SK-N-SH (cell line): ENCODE measurements around the gene PRKCH. TPM values are rescaled to one million over a fixed set of nuclear protein-coding genes. Genes with fewer than 3 reads are reported as not detected.

Experiments
- CTCF ChIA-PET: fragments of 300-600, 350-600 bp; formaldehyde crosslinking; extraction: SDS; loops from one replicate; lab custom pipeline; 2021; lab: Yijun Ruan, JAX
- POLR2A ChIA-PET: fragments of 350-600 bp; sonication (Branson Sonifier 250); formaldehyde crosslinking; extraction: SDS; loops from one replicate; lab custom pipeline; 2020; ENCODE audit warnings: antibody characterized with exemption, inconsistent platforms; lab: Yijun Ruan, JAX
- DNase-seq: peaks from one replicate; pipeline ENCODE4 v3.0.0; 2012
- H2AFZ ChIP-seq: fragments of 200-600 bp; sonication (generic); 2 replicates; pipeline ENCODE4 v1.8.1; 2016; ENCODE audit warnings: antibody characterized with exemption, mild to moderate bottlenecking, low read depth
- H3F3A ChIP-seq: fragments of 200-600 bp; sonication (generic); replicated peaks from 2 replicates; pipeline ENCODE3; 2016; ENCODE audit warnings: antibody characterized with exemption, mild to moderate bottlenecking; ENCODE audit not compliant: insufficient read depth
- H3K27ac ChIP-seq, 2 experiments: fragments of 200-500 bp in 1 of 2; fragments of 200-600 bp in 1 of 2; sonication (Bioruptor generic) in 1 of 2; sonication (generic), shearing (Covaris generic) in 1 of 2; 2 replicates each; pipeline versions ENCODE4 v1.5.1 to v1.6.1; 2014 to 2016; ENCODE audit warnings: low read depth in 2 of 2, inconsistent platforms in 1 of 2, low read length in 1 of 2, mild to moderate bottlenecking in 1 of 2, mixed read lengths in 1 of 2
- H3K27me3 ChIP-seq: fragments of 200-600 bp; sonication (generic), shearing (Covaris generic); 2 replicates; pipeline ENCODE4 v1.6.1; 2016; ENCODE audit warnings: mixed run types; ENCODE audit not compliant: insufficient read depth
- H3K36me3 ChIP-seq, 2 experiments: fragments of 200-500 bp in 1 of 2; fragments of 200-600 bp in 1 of 2; sonication (Bioruptor generic) in 1 of 2; sonication (generic) in 1 of 2; replicated peaks in 1 of 2; 2 replicates each; pipeline versions ENCODE3 to v1.5.1; 2014 to 2016; ENCODE audit warnings: low read length in 1 of 2, mild to moderate bottlenecking in 1 of 2; ENCODE audit not compliant: insufficient read depth in 2 of 2, control insufficient read depth in 1 of 2
- H3K4me1 ChIP-seq, 2 experiments: fragments of 200-500 bp in 1 of 2; fragments of 200-600 bp in 1 of 2; sonication (Bioruptor generic) in 1 of 2; sonication (generic), shearing (Covaris generic) in 1 of 2; 2 replicates each; pipeline versions ENCODE4 v1.5.1 to v1.6.1; 2014 to 2016; ENCODE audit warnings: low read depth in 1 of 2, low read length in 1 of 2, mixed run types in 1 of 2; ENCODE audit not compliant: insufficient read depth in 2 of 2, control insufficient read depth in 1 of 2
- H3K4me2 ChIP-seq: fragments of 200-600 bp; sonication (generic), shearing (Covaris generic); 2 replicates; pipeline ENCODE4 v1.6.1; 2017; ENCODE audit warnings: mixed run types
- H3K4me3 ChIP-seq, 2 experiments: fragments of 200-500 bp in 1 of 2; fragments of 200-600 bp in 1 of 2; sonication (Bioruptor generic) in 1 of 2; sonication (generic), shearing (Covaris generic) in 1 of 2; 2 replicates each; pipeline versions ENCODE4 v1.5.1 to v1.8.1; 2014 to 2016; ENCODE audit warnings: low read depth in 2 of 2, inconsistent platforms in 1 of 2, low read length in 1 of 2, mild to moderate bottlenecking in 1 of 2, mixed read lengths in 1 of 2, moderate library complexity in 1 of 2
- H3K79me2 ChIP-seq: fragments of 200-600 bp; sonication (generic); 2 replicates; pipeline ENCODE4 v1.8.1; 2017; ENCODE audit warnings: mild to moderate bottlenecking; ENCODE audit not compliant: insufficient read depth
- H3K9ac ChIP-seq: fragments of 200-600 bp; sonication (generic); 2 replicates; pipeline ENCODE4 v1.6.1; 2017; ENCODE audit warnings: mixed run types
- H3K9me2 ChIP-seq: fragments of 200-600 bp; sonication (generic); 2 replicates; pipeline ENCODE4 v1.6.1; 2017; ENCODE audit warnings: mixed run types
- H3K9me3 ChIP-seq: fragments of 200-600 bp; sonication (generic); 2 replicates; pipeline ENCODE4 v1.6.1; 2017; ENCODE audit warnings: mixed run types, mild to moderate bottlenecking, moderate library complexity
- H4K20me1 ChIP-seq: fragments of 200-600 bp; sonication (generic); 2 replicates; pipeline ENCODE4 v1.6.1; 2017; ENCODE audit warnings: mild to moderate bottlenecking, mixed run types; ENCODE audit not compliant: insufficient read depth
- EZH2phosphoT487 ChIP-seq: fragments of 200-600 bp; sonication (generic); IDR thresholded peaks from 2 replicates; pipeline ENCODE4 v1.6.1; 2017; ENCODE audit warnings: low read depth, mixed run types, mild to moderate bottlenecking, antibody characterized with exemption, moderate library complexity, borderline replicate concordance
- FOXJ3 ChIP-seq: sonication (generic); formaldehyde crosslinking; IDR thresholded peaks from 2 replicates; pipeline ENCODE4 v1.5.1; 2020; ENCODE audit warnings: mild to moderate bottlenecking, missing genetic modification reagents
- GATA2 ChIP-seq: sonication (generic); formaldehyde crosslinking; IDR thresholded peaks from 2 replicates; pipeline ENCODE4 v1.5.0; 2020; ENCODE audit warnings: mild to moderate bottlenecking, missing genetic modification reagents
- JUND ChIP-seq: IDR thresholded peaks from 2 replicates; pipeline ENCODE4 v1.4.0; 2012
- MAX ChIP-seq: IDR thresholded peaks from 2 replicates; pipeline ENCODE4 v1.4.0; 2012; ENCODE audit warnings: low read depth
- NRF1 ChIP-seq: IDR thresholded peaks from 2 replicates; pipeline ENCODE4 v1.6.1; 2012; ENCODE audit warnings: low read depth, mild to moderate bottlenecking, low read length
- PBX3 ChIP-seq: IDR thresholded peaks from 2 replicates; pipeline ENCODE4; 2012
- POLR2AphosphoS5 ChIP-seq: IDR thresholded peaks from 2 replicates; pipeline ENCODE4 v1.6.1; 2012; ENCODE audit warnings: low read depth, low read length
- REST ChIP-seq: IDR thresholded peaks from 2 replicates; pipeline ENCODE4 v1.6.1; 2012; ENCODE audit warnings: mild to moderate bottlenecking, low read depth, low read length, moderate library complexity
- TCF12 ChIP-seq: IDR thresholded peaks from 2 replicates; pipeline ENCODE4 v1.4.0; 2012
- TEAD4 ChIP-seq: IDR thresholded peaks from 2 replicates; pipeline ENCODE4 v1.4.0; 2012; ENCODE audit warnings: mild to moderate bottlenecking, borderline replicate concordance; ENCODE audit not compliant: insufficient read depth
- USF1 ChIP-seq: IDR thresholded peaks from 2 replicates; pipeline ENCODE4 v1.4.0; 2012; ENCODE audit warnings: low read depth, borderline replicate concordance
- USF2 ChIP-seq: fragments of 150-350 bp; IDR thresholded peaks from 2 replicates; pipeline ENCODE4 v1.6.1; 2017; ENCODE audit warnings: antibody characterized with exemption, low read length, low read depth, borderline replicate concordance
- WGBS: methylation state at CpG from one replicate; pipeline ENCODE4 v1.1.6; 2017; ENCODE audit warnings: low lambda C conversion rate; 5-methylcytosine and 5-hydroxymethylcytosine counted together
- polyA plus RNA-seq, 3 experiments: library from polyadenylated mRNA; depleted of rRNA; stranded (reverse); fragments of >200 nt; gene quantifications; 2 replicates each; pipeline ENCODE4 v1.2.3, GENCODE V29; 2012

Gene PRKCH
- polyA plus RNA-seq, 1 of the 3 experiments (the other 2 are of a cell fraction), result 4.2 TPM

GRCh38 chr14:61563162-61563511, 241.8 kb downstream of the PRKCH start:
- no peaks in the 10 kb centered on the region for H3K36me3 ChIP-seq
- TF ChIP-seq USF1 (no peak), NRF1 (no peak), EZH2phosphoT487 (no peak)
- H3K9me3 ChIP-seq, result no peaks in the 10 kb centered on the region
- H3K79me2 ChIP-seq, result no peaks in the 10 kb centered on the region
- DNase-seq, result no peak
- no peak overlapping the region for H3K4me3 ChIP-seq
- peak overlapping the region; percentile 94 to 97; a peak in 3 of 4 replicates for H3K27ac ChIP-seq
- no peak overlapping the region for H2AFZ ChIP-seq
- no peaks in the 10 kb centered on the region for H4K20me1 ChIP-seq
- H3K9ac ChIP-seq, result peak overlapping the region; percentile 65
- no peaks in the 10 kb centered on the region for H3K27me3 ChIP-seq
- H3F3A ChIP-seq, result peaks cover 49% of the 10 kb centered on the region
- 85% methylated on average over 7 of the region's 7 CpGs for WGBS
- POLR2A ChIA-PET, result no interaction called here
- H3K4me1 ChIP-seq, result peaks cover 55 to 58% of the 10 kb centered on the region in 2 experiments
- H3K4me2 ChIP-seq, result peak overlapping the region; percentile 58
- CTCF ChIA-PET, result interaction anchor here (0.9 to 1.0 kb wide), 2 partner anchors 10 to 275 kb away, joined by 3 to 4 read pairs; no protein-coding TSS in a partner anchor
- H3K9me2 ChIP-seq, result no peaks in the 10 kb centered on the region

- Histone ChIP-seq H2AFZ (peak overlapping the region; percentile 59; the same call in 1 of the 2 replicates), H3K27ac (peak overlapping the region; percentile 56 to 97), H3K36me3 (no peaks in the 10 kb centered on the region), H3F3A (peaks cover 49% of the 10 kb centered on the region), H3K4me1 (peaks cover 55 to 58% of the 10 kb centered on the region in 2 experiments), H3K9me3 (no peaks in the 10 kb centered on the region), H3K79me2 (no peaks in the 10 kb centered on the region), H4K20me1 (no peaks in the 10 kb centered on the region), H3K4me2 (peak overlapping the region; percentile 58)
- peak; percentile 45 for DNase-seq
- WGBS, result 80% methylated on average over 6 of the region's 6 CpGs
- TF ChIP-seq GATA2 (CRISPR knock-in tag) (peak; percentile 44; the same call in 1 of the 2 replicates), TEAD4 (no peak)
- TF ChIP-seq, all 33 proteins: peak for 1
- Histone ChIP-seq H3K4me3 (no peak overlapping the region), H3K27me3 (no peaks in the 10 kb centered on the region), H3K9me2 (no peaks in the 10 kb centered on the region), H3K9ac (peak overlapping the region; percentile 65)
- ChIA-PET POLR2A (no interaction called here), CTCF (interaction anchor here (1.7 kb wide), 1 partner anchor 10 kb away, joined by 6 read pairs; no protein-coding TSS in a partner anchor)
These were observed 242.7 kb downstream of the PRKCH start for GRCh38 chr14:61563880-61564617.

GRCh38 chr14:61564618-61565091, 243.3 kb downstream of the PRKCH start:
- no peaks in the 10 kb centered on the region for H4K20me1 ChIP-seq
- WGBS, result 27% methylated on average over 4 of the region's 6 CpGs
- POLR2A ChIA-PET, result no interaction called here
- peak overlapping the region; percentile 59; the same call in 1 of the 2 replicates for H2AFZ ChIP-seq
- H3K36me3 ChIP-seq, result no peaks in the 10 kb centered on the region
- H3F3A ChIP-seq, result peaks cover 49% of the 10 kb centered on the region
- H3K4me1 ChIP-seq, result peaks cover 54 to 59% of the 10 kb centered on the region in 2 experiments
- H3K4me2 ChIP-seq, result peak overlapping the region; percentile 58
- H3K9me3 ChIP-seq, result no peaks in the 10 kb centered on the region
- H3K27ac ChIP-seq, result peak overlapping the region; percentile 56 to 97
- H3K9ac ChIP-seq, result peak overlapping the region; percentile 65
- no peaks in the 10 kb centered on the region for H3K9me2 ChIP-seq
- H3K27me3 ChIP-seq, result no peaks in the 10 kb centered on the region
- H3K79me2 ChIP-seq, result no peaks in the 10 kb centered on the region
- H3K4me3 ChIP-seq, result no peak overlapping the region
- CTCF ChIA-PET, result interaction anchor here (1.7 kb wide), 1 partner anchor 9 kb away, joined by 6 read pairs; no protein-coding TSS in a partner anchor
- DNase-seq, result no peak
- TF ChIP-seq USF2 (no peak), JUND (peak; percentile 37; the same call in 1 of the 2 replicates), TCF12 (peak; percentile 58; the same call in 1 of the 2 replicates), FOXJ3 (CRISPR knock-in tag) (no peak), PBX3 (peak; percentile 24; the same call in 1 of the 2 replicates), POLR2AphosphoS5 (0 out of 2 replicates have a peak, but pooled peaks have one; percentile 18), MAX (no peak), REST (no peak)
